Stimulated activated CD4-positive, alpha-beta T cell treated with anti-CD3 and anti-CD28 coated beads, Interleukin-1b, Interleukin-23, amount 100 ng/mL, for 24 hours (primary cell): Measurements from ENCODE around the gene BTG1.

Experiments used
- DNase-seq, 4 experiments: peaks; one replicate each; pipeline ENCODE4 v3.0.0-alpha.2; 2020; ENCODE audit warnings: low read depth in 4 of 4, low spot score in 1 of 4

BTG1 gene

DNA sequence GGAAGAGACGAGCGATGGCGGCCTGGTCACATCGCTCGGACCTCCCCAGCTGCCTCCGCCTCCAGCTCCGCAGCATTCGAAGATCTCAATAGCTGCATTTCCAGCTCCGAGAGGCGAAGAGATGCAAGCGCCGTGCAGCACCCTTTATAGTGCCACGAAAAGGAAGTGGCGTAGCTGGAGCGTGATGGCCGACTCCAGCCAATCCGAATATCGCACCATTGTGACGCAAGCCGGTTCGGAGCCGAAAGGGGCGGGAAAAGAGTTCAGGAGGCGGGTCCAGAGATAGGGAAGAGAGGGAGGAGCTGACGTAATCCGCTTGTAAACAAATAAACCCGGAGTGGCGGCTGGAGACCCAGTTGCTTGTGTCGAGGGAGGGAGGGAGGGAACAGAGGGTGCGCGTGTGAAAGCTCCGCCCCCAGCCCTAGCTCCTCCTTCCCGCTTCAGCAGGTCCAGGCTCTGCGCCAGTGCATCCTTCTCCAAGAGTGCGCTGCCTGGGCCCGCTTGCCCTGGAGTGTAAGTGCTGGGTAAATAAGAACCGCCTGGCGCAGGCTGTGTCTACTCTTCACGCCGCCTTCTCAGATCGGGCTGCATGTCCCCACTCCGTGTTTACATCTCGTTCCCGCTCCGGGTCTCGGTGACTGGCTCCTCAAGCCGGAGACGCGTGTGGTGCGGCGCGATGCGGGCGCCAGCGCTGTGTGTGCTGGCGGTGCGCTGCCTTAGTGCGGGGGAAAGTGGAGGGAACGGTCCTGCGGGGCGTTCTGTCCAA lies at the start of gene BTG1:
Gene BTG1 (minus strand): TSS at position 116 of the 766 bp plus-strand sequence. CDS start 311 bp downstream, outside the sequence.
- peak; percentile 89 to 96 (median 90) for DNase-seq

DNA sequence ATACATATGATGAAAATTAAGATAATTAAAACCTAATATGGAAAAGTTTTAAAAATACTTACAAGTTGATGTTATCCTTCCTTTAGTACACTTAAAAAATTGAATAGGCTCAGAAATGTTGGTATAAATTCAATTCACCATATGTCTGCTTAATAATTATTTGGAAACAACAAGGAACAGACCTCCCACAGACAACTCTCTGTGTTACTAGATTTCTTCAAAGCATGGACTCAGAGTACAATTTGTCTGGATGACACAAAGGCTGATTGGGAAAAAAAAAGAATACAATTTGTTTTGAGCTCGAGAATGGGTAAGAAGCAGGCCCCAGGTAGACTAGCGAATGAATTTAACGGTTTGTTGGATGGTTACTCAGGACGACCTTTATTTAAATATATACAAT lies 48.9 kb upstream of the BTG1 start:
- no peak for DNase-seq

DNA sequence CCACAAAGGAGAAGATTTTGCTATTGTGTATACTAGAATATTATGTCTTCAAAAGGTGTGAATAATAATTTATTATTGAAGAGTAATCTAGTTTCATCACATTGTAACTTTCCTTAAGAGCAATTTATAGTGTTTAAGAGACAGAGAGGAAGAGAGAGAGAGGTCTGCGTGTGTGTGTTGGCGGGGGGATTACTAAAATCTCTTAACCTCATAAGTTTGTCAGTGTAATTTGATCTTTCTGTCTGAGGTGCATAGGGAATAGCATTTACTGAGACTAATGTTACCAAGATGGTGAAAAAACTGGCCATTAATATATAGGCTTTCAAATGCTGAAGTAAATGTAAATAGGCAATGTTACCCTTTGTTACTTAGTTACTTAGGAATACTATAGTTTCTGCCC lies 48.2 kb upstream of the BTG1 start:
- no peak for DNase-seq

DNA sequence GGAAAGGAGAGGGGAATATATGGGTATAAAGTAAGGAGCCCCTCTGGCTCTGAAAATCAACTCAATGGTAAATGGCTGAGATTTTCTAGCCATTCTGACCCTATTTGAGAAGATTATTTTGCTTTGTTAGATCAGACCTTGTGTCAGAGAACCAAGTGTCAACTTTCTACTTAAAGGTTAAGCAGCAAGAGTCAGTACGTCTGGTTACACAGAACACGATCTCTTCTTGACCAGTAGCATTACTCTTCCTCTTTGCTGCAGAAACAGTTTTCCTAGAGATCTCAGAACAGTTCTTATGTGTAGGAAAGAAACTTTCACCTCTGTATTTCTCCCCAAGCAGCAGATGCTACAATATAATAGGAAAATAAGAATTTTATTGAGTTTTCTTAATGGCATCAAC lies 47.4 kb upstream of the BTG1 start:
- DNase-seq = no peak

DNA sequence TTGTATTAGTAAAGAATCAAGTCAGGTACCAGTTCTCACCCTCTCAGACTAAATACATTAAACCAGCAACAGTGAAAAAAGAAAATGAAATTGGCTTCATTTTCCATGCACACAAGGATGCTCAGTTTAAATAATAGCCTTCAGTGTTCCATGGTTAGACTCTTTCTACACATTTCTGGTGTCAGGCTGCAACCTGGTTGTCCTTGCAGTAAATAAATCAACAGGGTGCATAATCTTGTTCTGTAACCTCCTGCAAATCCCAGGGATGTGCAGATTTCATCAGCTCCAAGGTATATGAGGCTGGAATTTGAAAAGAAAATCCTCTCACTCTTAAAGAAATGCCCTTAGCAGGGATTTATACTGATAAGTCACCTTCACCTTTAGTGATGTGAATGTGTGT lies 46.7 kb upstream of the BTG1 start:
- DNase-seq = no peak

- DNase-seq = no peak
These were observed 45.4 kb upstream of the BTG1 start for GRCh38 chr12:92191061-92191460.

DNA sequence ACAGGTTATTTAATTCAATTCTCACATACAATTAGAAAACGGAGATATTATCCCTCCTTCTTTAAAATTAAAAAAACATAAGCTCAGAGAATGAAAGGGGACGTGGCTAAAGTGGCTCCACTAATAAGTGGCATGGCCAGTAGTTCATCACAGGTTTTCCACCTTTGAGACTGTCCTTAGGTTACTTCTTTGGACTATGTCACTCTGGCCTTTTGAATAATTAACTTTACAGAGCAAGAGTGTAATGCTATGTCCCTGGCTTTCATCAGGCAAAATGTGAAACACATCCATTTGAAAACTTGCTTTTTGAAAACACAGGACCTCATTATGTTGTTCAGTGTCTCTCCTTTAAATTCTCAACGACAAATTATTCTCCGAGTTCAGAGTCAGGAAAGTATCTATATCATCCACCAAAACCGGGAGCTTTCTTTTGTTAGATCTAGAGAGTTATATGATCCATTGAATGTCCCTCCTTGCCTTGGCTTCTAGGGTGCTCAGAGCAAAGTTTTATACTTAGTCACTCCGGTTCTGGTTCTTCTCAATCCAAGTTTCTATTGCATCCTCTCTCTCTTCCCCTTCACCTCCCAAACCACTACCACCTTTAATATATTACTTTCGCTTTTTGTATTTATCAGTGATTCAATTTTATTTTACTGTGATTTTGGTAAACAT lies 43.0 kb upstream of the BTG1 start:
- no peak for DNase-seq

GRCh38 chr12:92186038-92186470 lies 40.4 kb upstream of the BTG1 start:
- no peak for DNase-seq

GRCh38 chr12:92185052-92185451 lies 39.4 kb upstream of the BTG1 start:
- DNase-seq = no peak

- no peak for DNase-seq
These were observed 37.9 kb upstream of the BTG1 start for GRCh38 chr12:92183575-92183974.

GRCh38 chr12:92178340-92178739 lies 32.7 kb upstream of the BTG1 start:
- no peak for DNase-seq

DNA sequence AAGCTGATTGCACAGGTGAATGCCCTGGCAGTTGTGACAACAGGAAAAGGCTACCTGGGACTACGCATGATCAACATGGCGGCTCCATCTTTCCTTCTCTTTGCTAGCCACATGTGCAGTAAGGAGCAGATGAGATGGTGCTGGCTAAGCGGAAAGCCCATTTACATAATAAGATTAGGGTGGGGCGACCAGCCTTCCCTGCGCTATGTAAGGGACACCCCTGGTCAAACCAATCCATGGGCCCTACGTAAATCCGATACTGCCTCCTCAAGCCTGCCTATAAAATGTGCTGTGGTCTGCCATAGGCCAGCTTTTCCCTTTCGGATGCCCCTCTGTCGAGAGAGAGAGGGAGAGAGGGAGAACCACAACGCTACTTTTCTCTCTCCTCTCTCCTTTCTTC lies 31.0 kb upstream of the BTG1 start:
- DNase-seq = no peak

DNA sequence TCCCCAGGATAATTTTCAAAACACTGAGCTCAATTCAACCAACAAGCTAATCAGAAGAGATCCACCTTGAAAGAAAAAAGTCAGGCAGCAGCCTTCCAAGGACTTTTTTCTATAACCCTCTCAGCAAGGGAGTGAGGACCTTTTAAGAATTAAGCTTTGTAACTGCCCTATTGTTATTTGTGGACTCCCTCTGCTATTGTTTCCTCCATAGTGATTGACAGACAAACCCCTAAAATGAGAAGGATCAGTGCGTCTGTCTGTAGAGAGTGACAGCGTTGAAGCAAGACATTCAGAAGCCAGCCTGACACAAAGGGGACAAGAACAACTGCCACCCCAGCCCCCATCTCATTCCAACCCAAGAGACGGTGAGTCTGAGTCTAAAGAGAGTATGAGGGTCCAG lies 30.3 kb upstream of the BTG1 start:
- no peak for DNase-seq

GRCh38 chr12:92170050-92170449 lies 24.4 kb upstream of the BTG1 start:
- DNase-seq = no peak

GRCh38 chr12:92167075-92167474 lies 21.4 kb upstream of the BTG1 start:
- no peak for DNase-seq

GRCh38 chr12:92164712-92165111 lies 19.1 kb upstream of the BTG1 start:
- DNase-seq = no peak

DNA sequence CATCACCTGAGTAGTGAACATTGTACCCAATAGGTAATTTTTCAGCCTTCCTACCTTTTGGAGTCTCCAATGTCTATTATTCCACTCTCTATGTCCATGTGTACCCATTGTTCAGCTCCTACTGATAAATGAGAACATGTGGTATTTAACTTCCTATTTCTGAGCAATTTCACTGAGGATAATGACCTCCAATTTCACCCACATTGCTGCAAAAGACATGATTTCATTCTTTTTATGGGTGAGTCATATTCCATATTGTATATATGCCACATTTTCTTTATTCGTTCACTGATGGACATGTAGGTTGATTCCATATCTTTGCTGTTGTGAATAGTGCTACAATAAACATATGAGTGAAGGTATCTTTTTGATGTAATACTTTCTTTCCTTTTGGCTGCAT lies 16.4 kb upstream of the BTG1 start:
- no peak for DNase-seq

DNA sequence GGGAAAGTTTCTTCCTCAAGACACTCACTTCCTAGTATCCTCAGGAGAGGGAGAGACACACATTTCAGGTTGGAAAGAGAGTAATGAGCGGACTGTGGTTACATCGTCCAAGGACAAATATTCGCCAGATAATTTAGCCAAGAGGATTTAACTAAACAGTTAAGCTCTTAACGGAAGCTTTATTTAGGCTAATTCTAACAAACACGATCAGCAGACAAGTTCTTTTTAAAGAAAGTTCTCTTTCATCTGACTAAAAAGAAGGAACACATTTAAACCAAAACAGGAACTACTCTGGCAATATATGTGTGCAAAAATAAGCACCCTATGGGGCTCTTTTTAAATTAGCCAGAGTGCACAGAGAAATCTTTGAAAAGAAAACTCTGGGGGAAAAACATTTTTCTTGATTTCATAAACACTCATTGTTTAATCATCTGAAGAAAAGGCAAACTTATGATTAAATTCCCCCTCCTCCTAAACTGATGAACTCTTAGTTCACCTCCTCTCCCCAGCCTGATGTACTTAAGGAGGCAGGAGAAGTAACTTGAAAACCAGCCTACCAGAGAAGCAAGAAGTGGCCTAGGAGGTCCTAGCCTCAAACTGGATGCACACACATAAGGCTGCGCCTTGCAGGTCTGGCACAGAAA lies 13.3 kb upstream of the BTG1 start:
- no peak for DNase-seq

DNA sequence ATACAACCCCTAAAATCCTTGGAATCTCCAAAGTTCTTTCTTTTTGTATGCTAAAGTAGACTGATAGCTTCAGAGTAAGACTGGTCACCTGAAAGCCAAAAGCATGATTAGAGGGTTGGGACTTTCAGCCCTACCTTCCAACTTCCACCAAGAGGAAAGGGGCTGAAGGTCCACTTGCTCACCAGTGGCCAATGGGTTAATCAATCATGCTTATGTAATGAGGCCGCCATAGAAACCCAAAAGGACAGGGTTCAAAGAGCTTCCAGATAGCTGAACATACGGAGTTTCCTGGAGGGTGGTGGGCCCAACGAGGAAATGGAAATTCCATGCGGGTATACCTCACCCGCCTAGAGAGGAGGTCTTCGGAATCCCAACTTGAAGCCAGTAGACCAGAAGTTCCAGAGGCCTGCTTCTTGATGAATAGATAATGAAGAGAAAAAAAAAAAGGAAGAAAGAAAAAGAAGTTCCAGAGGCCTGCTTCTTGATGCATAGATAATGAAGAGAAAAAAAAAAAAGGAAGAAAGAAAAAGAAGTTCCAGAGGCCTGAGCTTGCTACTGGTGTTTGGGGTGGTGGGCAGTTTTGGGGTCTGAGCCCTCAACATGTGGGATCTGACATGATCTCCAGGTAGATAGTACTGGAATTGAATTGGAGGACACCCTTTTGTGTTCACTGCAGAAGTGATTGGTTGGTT lies 11.2 kb upstream of the BTG1 start:
- no peak for DNase-seq

- no peak for DNase-seq
These were observed 10.5 kb upstream of the BTG1 start for GRCh38 chr12:92156139-92156538.

- DNase-seq = no peak
These were observed 10.1 kb upstream of the BTG1 start for GRCh38 chr12:92155733-92156132.

GRCh38 chr12:92151916-92152315 lies 6.3 kb upstream of the BTG1 start:
- DNase-seq = no peak
